ENCODE measurements around the gene CHRM5.

CHRM5 gene

DNA sequence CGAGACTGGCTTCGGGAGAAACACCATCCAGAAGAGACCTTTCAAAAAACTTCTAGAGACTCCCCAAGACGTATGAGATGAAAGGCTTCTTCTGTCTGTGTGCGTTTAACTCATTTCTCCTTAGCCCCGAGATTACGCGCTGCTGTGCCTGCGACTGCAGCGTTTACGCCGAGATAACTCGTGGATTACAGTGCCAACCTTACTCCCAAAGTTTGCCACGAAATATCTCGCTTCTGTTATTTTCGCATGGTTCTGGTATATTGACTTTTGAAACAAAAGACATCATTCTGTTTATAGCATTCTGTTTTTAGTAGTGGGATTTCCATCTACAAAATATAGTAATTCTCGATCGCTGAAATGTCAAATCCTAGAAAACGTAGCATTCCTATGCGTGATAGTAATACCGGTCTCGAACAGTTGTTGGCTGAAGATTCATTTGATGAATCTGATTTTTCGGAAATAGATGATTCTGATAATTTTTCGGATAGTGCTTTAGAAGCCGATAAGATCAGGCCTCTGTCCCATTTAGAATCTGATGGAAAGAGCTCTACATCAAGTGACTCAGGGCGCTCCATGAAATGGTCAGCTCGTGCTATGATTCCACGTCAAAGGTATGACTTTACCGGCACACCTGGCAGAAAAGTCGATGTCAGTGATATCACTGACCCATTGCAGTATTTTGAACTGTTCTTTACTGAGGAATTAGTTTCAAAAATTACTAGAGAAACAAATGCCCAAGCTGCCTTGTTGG lies 134.1 kb downstream of the CHRM5 start:
- DNase-seq: no peak

DNA sequence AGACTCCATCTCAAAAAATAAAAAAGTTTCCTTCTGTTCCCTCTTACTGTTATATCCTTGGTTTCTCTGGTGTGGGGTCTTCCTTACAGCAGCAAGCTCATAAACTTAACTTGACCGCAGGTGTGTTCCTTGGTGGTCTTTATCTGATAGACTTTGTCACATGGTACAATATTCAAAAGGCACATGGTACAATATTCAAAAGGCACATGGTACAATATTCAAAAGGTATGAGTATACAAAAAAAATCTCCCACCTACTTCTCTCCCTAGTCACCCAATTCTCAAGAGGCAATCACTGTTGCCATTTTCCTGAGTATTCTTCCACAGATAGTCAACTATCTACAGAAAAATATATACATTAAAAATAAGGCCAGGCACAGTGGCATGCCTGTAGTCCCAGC lies 138.1 kb downstream of the CHRM5 start:
- DNase-seq: no peak

DNA sequence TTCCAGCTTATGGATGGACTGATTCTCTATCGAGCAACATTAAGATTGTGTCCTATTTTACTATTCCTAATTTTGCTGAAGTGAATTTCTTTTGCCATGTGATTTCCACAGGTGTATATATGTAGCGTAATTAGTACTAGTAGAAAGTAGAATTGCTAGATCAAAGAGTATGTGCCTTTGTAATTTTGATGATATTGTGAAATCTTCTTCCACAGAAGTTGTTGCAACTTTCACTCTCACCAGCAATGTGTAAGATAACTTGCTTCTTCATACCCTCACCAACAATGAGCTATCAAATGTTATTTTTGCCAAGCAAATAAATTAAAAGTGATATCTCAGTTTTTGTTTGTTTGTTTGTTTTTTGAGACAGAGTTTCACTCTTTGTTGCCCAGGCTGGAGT lies 139.0 kb downstream of the CHRM5 start:
- no peak for DNase-seq

DNA sequence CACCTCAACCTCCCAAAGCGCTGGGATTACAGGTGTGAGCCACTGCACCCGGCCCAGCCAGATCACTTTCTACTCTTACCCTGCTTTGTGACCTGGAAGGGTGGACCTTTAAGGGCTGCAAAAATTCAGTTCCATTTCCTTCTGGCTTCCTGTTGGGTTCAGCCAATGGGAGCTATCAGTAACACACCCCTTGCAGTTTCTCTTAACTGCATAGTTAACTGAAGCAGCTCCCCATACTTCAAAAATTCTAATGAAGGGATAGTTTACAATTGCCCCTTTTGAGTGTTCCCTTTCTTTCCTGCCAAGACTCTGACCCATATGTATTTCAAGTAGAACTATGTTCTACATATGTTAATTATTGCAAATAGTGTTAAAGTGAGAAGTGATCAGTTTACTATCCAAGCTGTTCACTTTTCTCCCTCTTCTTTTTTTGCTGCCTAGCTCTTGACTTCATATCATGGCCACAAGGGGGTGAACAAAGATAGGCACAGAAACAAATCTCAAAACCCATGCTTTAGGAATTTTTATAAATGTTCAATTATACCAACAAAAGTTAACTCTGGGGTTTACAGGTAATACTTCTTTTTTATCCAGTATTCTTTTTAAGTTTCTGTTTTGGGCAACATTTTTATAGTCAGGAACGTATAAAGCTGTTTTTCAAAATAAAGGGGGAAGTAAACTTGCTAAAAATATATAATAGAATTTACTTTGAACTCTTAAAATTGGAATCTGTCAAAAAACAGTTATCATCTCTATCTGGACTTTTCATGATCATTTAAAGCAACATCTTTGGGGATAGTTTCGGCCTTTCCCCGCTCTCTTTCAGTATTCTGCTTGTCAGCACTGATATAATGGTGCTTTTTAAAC lies 141.7 kb downstream of the CHRM5 start:
- DNase-seq: peak; percentile 82

DNA sequence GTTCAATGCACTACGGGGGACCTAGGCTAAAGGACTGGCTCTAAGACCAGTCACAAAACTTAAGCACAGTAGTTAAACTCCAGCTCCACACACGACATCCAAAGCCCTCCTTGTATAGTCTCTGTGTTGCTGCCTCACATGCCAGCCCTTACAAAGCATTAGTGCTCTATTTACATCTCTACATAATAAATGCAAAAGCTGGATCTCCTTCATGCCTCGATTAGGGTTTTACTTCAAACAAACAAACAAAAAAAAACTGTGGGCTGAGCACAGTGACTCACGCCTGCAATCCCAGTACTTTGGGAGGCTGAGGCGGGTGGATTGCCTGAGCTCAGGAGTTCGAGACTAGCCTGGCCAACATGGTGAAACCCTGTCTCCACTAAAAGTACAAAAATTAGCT lies 143.2 kb downstream of the CHRM5 start:
- no peak for DNase-seq

DNA sequence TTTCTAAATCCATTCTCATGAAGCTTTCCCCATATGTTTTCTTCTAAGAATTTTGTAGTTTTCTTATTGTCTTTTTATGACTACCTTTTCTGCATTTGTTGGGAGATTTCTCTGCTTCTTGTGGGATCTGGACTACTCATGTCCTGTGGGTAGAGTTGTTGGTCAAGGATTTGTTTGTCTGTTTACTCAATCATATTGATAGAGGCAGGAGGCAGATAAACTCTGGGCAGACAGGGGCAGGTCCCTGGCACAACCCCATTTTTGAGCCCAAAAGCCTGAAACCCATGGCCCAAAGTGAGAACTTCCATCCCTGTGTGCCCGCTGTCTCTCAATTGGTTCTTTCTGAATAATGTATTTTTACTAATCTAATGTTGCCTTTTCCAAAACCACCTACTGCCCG lies 145.9 kb downstream of the CHRM5 start:
- DNase-seq: no peak

DNA sequence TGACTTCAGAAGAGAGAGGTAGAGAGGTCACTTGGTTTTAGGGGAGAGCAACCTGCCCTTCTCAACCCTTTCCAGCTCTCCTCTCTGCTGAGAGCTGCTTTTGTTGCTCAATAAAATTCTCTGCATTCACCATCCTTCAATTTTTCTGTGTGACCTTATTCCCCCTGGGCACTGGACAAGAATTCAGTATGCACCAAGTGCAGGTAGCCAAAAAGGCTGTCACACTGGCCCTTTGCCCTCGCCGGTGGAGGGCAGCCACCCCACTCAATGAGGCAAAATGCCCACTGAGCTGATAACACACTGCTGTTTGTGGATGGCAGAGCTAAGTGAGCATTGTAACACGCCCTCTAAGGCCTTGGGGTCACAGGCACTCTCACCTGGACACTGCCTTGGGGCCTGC lies 146.4 kb downstream of the CHRM5 start:
- DNase-seq: no peak

DNA sequence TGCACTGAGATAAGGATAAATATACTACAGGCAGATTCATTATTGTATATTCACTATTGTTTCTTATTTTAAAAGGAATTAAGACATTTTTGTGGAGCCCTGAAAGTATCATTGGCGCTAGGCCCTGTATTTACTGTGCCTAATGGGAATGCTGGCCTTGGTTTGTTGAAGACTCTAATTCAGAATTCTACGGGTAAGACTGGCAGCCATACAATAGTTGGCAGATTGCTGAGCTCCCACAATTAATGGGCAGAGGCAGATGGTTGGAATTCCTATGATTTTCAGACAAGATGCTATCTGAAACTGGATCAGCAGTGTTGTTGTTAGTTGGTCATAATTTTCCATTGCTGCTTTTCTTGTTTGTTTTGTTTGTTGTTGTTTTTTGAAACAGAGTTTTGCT lies 148.3 kb downstream of the CHRM5 start:
- DNase-seq: no peak

Measured in hematopoietic multipotent progenitor cell treated with erythropoietin and hydrocortisone succinate and interleukin-3 and kit ligand, for 4 days (in vitro differentiated cells).